Activated B cell treated with CpG ODN at 0.5 μM for 24 hours (primary cell): ENCODE results near the gene GEMIN5. TPM values are rescaled to one million over a fixed set of nuclear protein-coding genes. Genes with fewer than 3 reads are reported as not detected.

Experiments
- ATAC-seq: fragments of 200-7000 bp; cut with Tn5 transposase; one replicate; pipeline ENCODE4 v1.10.0; 2021; ENCODE audit warnings: low read depth, mild to moderate bottlenecking, moderate library complexity
- CTCF ChIA-PET: fragments of 350-600 bp; sonication (Branson Sonifier 250); formaldehyde crosslinking; loops from one replicate; lab custom pipeline; 2021; ENCODE audit warnings: antibody characterized with exemption; lab: Charles Lee
- POLR2A ChIA-PET: fragments of 350-600 bp; sonication (Branson Sonifier 250); formaldehyde crosslinking; loops from one replicate; lab custom pipeline; 2021; ENCODE audit warnings: antibody characterized with exemption; lab: Charles Lee
- DNase-seq: peaks from one replicate; pipeline ENCODE4 v3.0.0; 2022
- H3K27ac Mint-ChIP-seq: one replicate; pipeline ENCODE4 v1.8.0; 2020; ENCODE audit warnings: mixed read lengths
- H3K27me3 Mint-ChIP-seq: one replicate; pipeline ENCODE4 v1.8.0; 2021; ENCODE audit warnings: mixed read lengths
- H3K36me3 Mint-ChIP-seq: one replicate; pipeline ENCODE4 v1.8.0; 2021; ENCODE audit warnings: low read depth, mixed read lengths
- H3K4me1 Mint-ChIP-seq: one replicate; pipeline ENCODE4 v1.8.0; 2021; ENCODE audit warnings: mixed read lengths
- H3K4me3 Mint-ChIP-seq: one replicate; pipeline ENCODE4 v1.8.0; 2020; ENCODE audit warnings: mild to moderate bottlenecking, mixed read lengths
- H3K9me3 Mint-ChIP-seq: one replicate; pipeline ENCODE4 v1.8.0; 2020; ENCODE audit warnings: mixed read lengths
- intact Hi-C: fragments of 100-400 bp; cut with micrococcal nuclease; formaldehyde crosslinking; loops from one replicate; pipeline ENCODE4 v1.15.1; 2024
- total RNA-seq: library from RNA; stranded (reverse); gene quantifications from 2 replicates; pipeline ENCODE4 v1.2.3, GENCODE V29; 2022
- TF ChIP-seq, protein P1 (sequence below): fragments of 200-600 bp; IDR thresholded peaks from one replicate; pipeline ENCODE4 v1.8.0; 2022; ENCODE audit warnings: antibody characterized with exemption, mild to moderate bottlenecking

The GEMIN5 gene
- total RNA-seq, 1 donor from 2014 or later = 23.2 TPM

DNA sequence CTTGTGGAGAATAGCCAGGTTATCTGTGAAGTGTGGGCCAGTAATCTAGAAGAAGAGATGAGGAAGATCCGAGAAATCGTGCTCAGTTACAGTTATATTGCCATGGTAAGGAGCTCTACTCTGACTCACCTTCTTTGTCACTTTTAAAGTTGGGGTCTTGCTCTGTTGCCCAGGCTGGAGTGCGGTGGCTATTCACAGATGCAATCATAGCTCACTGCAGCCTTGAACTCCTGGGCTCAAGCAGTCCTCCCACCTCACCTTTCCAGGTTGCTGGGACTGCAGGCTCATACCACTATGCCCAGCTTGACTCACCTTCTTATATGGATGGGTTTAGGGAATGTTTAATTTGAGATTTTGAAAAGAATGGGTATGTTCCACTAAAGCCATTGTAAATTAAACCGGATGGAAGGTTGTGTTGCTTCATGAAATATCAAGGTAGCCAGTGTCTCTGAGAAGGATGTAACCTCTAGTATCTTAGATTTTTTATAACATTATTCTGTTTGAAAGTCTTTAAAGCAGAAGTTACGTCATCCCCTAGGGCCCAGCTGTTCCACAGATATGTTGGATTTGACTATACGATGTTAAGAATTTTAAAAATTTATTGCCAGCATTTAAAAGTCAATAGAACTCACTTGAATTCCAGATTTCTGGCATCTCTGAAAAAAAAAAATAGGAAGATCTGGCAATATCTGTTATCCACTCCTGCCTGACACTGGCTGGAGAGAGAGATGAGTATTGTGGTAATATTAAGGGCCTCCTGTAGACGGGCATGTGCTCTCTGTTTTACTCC, 74.5 kb downstream of the GEMIN5 start:
- DNase-seq (no peak), ATAC-seq (no peak)
- TF ChIP-seq, protein P1, sequence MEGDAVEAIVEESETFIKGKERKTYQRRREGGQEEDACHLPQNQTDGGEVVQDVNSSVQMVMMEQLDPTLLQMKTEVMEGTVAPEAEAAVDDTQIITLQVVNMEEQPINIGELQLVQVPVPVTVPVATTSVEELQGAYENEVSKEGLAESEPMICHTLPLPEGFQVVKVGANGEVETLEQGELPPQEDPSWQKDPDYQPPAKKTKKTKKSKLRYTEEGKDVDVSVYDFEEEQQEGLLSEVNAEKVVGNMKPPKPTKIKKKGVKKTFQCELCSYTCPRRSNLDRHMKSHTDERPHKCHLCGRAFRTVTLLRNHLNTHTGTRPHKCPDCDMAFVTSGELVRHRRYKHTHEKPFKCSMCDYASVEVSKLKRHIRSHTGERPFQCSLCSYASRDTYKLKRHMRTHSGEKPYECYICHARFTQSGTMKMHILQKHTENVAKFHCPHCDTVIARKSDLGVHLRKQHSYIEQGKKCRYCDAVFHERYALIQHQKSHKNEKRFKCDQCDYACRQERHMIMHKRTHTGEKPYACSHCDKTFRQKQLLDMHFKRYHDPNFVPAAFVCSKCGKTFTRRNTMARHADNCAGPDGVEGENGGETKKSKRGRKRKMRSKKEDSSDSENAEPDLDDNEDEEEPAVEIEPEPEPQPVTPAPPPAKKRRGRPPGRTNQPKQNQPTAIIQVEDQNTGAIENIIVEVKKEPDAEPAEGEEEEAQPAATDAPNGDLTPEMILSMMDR = no peak
- Mint-ChIP-seq H3K4me1 (peaks cover 65% of the 10 kb centered on the region), H3K9me3 (no peaks in the 10 kb centered on the region), H3K4me3 (no peak overlapping the region), H3K27me3 (no peaks in the 10 kb centered on the region), H3K36me3 (peaks cover 60% of the 10 kb centered on the region), H3K27ac (peak overlapping the region; percentile 56)
- intact Hi-C loops = no loop called here
- CTCF ChIA-PET = no interaction called here
- POLR2A ChIA-PET = no interaction called here

DNA sequence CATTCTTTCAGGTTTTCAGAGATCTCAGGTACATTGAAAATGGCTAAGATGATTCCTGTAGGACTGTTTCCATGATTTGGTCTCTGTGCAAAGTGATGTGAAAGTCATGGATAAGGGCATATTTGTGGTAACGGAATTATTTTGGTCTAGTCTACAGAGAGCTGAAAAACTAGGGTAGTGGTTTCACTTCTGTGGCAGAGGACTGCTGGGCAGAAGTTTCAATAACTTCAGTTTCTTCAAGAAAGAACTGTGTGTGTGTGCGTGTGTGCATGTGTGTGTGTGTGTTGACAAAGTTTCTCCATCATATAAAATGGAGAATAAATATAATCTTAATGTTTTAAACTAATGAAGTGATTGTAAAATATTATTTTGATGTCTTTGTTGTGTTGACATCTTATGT, 75.2 kb downstream of the GEMIN5 start:
- peaks cover 63% of the 10 kb centered on the region for H3K36me3 Mint-ChIP-seq
- H3K4me3 Mint-ChIP-seq = peak overlapping the region; percentile 8
- ChIA-PET POLR2A (no interaction called here), CTCF (no interaction called here)
- H3K27ac Mint-ChIP-seq = peak overlapping the region; percentile 30
- TF ChIP-seq, protein P1 = no peak
- peaks cover 65% of the 10 kb centered on the region for H3K4me1 Mint-ChIP-seq
- intact Hi-C loops = no loop called here
- no peaks in the 10 kb centered on the region for H3K27me3 Mint-ChIP-seq
- ATAC-seq (no peak), DNase-seq (no peak)
- no peaks in the 10 kb centered on the region for H3K9me3 Mint-ChIP-seq

DNA sequence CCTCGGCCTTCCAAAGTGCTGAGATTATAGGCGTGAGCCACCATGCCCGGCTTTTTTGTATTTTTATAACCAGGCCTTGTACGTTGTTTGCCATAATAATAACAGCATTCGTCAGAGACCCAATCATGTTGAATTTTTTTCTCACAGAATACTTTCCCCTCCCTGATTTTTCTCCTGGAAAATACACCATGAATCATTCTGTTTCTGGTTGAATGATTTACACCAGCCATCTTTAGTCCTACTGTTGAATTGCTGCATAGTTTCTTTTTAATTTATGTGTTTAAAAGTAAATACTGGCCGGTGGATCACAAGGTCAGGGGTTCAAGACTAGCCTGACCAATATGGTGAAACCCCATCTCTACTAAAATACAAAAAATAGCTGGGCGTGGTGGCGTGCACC, 76.1 kb downstream of the GEMIN5 start:
- peak overlapping the region; percentile 30 for H3K27ac Mint-ChIP-seq
- no peaks in the 10 kb centered on the region for H3K9me3 Mint-ChIP-seq
- POLR2A ChIA-PET = no interaction called here
- CTCF ChIA-PET = no interaction called here
- peaks cover 59% of the 10 kb centered on the region for H3K36me3 Mint-ChIP-seq
- intact Hi-C loops = no loop called here
- peaks cover 67% of the 10 kb centered on the region for H3K4me1 Mint-ChIP-seq
- H3K27me3 Mint-ChIP-seq = no peaks in the 10 kb centered on the region
- peak overlapping the region; percentile 44 for H3K4me3 Mint-ChIP-seq
- no peak for DNase-seq
- ATAC-seq = no peak
- TF ChIP-seq, protein P1 = no peak

DNA sequence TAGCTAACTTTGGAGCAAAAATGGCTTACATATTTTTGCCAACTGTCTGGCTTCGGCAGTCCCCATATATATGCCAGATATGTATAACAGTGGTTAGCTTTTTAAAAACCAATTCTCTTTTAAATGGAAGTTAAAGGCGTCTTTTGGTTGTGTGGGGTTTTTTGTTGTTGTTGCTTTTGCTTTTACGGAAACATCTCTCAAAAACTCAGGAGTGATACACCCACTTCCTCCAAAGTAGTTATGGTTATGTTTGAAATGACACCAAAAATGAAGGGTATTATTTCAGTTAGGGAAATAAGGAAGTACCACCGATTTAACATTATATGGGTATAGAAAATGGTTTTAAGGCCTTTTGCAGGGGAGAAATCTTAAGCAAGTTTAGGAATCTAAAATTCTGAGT, 77.2 kb downstream of the GEMIN5 start:
- Mint-ChIP-seq H3K36me3 (peaks cover 50% of the 10 kb centered on the region), H3K4me3 (peak overlapping the region; percentile 91), H3K27me3 (no peaks in the 10 kb centered on the region), H3K4me1 (peaks cover 66% of the 10 kb centered on the region), H3K9me3 (no peaks in the 10 kb centered on the region), H3K27ac (peak overlapping the region; percentile 97)
- DNase-seq (no peak), ATAC-seq (no peak)
- TF ChIP-seq, protein P1 = no peak
- POLR2A ChIA-PET = no interaction called here
- CTCF ChIA-PET = no interaction called here
- intact Hi-C loops = no loop called here

DNA sequence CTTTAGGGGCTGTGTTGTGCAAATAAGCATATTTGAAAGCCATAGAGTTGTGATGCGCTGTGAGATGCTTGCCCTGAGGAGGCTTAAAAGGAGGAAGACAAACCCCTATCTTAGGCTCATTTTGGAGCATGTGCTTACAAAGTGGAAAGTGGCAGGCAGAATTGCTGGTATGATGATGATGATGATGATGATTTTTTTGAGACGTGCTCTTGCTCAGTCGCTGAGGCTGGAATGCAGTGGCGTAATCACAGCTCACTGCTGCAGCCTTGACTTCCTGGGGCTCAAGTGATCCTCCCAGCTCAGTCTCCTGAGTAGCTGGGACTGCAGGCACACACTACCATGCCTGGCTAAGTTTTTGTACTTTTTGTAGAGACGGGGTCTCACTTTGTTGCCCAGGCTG, 77.9 kb downstream of the GEMIN5 start:
- peak overlapping the region; percentile 91 for H3K4me3 Mint-ChIP-seq
- ChIA-PET CTCF (no interaction called here), POLR2A (interaction anchor here (0.8 kb wide), 1 partner anchor 77 kb away, joined by 3 read pairs; no protein-coding TSS in a partner anchor)
- DNase-seq (no peak), ATAC-seq (no peak)
- peaks cover 43% of the 10 kb centered on the region for H3K36me3 Mint-ChIP-seq
- TF ChIP-seq, protein P1 = no peak
- peak overlapping the region; percentile 97 for H3K27ac Mint-ChIP-seq
- H3K4me1 Mint-ChIP-seq = peaks cover 60% of the 10 kb centered on the region
- H3K9me3 Mint-ChIP-seq = no peaks in the 10 kb centered on the region
- no peaks in the 10 kb centered on the region for H3K27me3 Mint-ChIP-seq
- intact Hi-C loops = no loop called here
